H1 (cell line): ENCODE measurements around the gene SCAPER. TPM values are rescaled to one million over a fixed set of nuclear protein-coding genes. Genes with fewer than 3 reads are reported as not detected.

Experiments used
- CTCF ChIA-PET: fragments of 300-600 bp; sonication (Branson Sonifier 250); formaldehyde crosslinking; loops from one replicate; lab custom pipeline; 2021; ENCODE audit not compliant: partially characterized antibody; lab: Charles Lee
- POLR2A ChIA-PET: fragments of 300-600 bp; sonication (Branson Sonifier 250); formaldehyde crosslinking; loops from one replicate; lab custom pipeline; 2021; ENCODE audit warnings: inconsistent platforms; ENCODE audit not compliant: partially characterized antibody; lab: Charles Lee
- DNase-seq, 2 experiments: peaks; one replicate each; pipeline versions ENCODE4 v3.0.0 to v3.0.0-alpha.2; 2010 to 2022; ENCODE audit warnings: low spot score in 2 of 2, low read depth in 1 of 2, mixed read lengths in 1 of 2
- FAIRE-seq: peaks from 2 replicates; lab custom pipeline; 2011; peaks lifted over from hg19 to GRCh38; lab: Jason Lieb, UNC
- H2AFZ ChIP-seq: 2 replicates; pipeline ENCODE4 v1.8.1; 2012; ENCODE audit warnings: low read length, inconsistent platforms
- H2AK5ac ChIP-seq: 2 replicates; pipeline ENCODE4 v1.6.1; 2013; ENCODE audit warnings: low read depth, low read length
- H2BK120ac ChIP-seq: replicated peaks from 2 replicates; pipeline ENCODE3; 2013; ENCODE audit warnings: low read depth, low read length, inconsistent platforms
- H2BK12ac ChIP-seq: 2 replicates; pipeline ENCODE4 v1.6.1; 2013; ENCODE audit warnings: low read depth, low read length
- H2BK15ac ChIP-seq: 2 replicates; pipeline ENCODE4 v1.6.1; 2013; ENCODE audit warnings: low read length
- H2BK20ac ChIP-seq: 2 replicates; pipeline ENCODE4 v1.6.1; 2013; ENCODE audit warnings: low read length
- H2BK5ac ChIP-seq: 2 replicates; pipeline ENCODE4 v1.6.1; 2013; ENCODE audit warnings: low read depth, low read length
- H3K14ac ChIP-seq: 2 replicates; pipeline ENCODE4 v1.6.1; 2013; ENCODE audit warnings: inconsistent platforms; ENCODE audit not compliant: insufficient read length
- H3K18ac ChIP-seq: 2 replicates; pipeline ENCODE4 v1.6.1; 2013; ENCODE audit warnings: low read length; ENCODE audit errors: extremely low read depth
- H3K23ac ChIP-seq: 2 replicates; pipeline ENCODE4 v1.6.1; 2013; ENCODE audit warnings: inconsistent platforms; ENCODE audit not compliant: insufficient read length
- H3K23me2 ChIP-seq: 2 replicates; pipeline ENCODE4 v1.6.1; 2013; ENCODE audit warnings: low read depth, low read length
- H3K27ac ChIP-seq: 2 replicates; pipeline ENCODE4 v1.6.1; 2011; ENCODE audit warnings: low read depth, low read length, inconsistent platforms
- H3K27me3 ChIP-seq, 4 experiments: replicated peaks in 1 of 4; 1 replicate in 1 of 4; 2 replicates in 3 of 4; pipeline versions ENCODE4 v1.6.1 to v1.8.1; 2011 to 2013; ENCODE audit warnings: low read length in 3 of 4, mild to moderate bottlenecking in 3 of 4, inconsistent platforms in 2 of 4, mixed read lengths in 2 of 4, moderate library complexity in 1 of 4; ENCODE audit not compliant: control insufficient read depth in 3 of 4, insufficient read depth in 3 of 4; ENCODE audit errors: extremely low read depth in 1 of 4
- H3K36me3 ChIP-seq, 4 experiments: 2 replicates each; pipeline versions ENCODE4 v1.6.1 to v1.8.1; 2011 to 2013; ENCODE audit warnings: mild to moderate bottlenecking in 4 of 4, low read length in 3 of 4, moderate library complexity in 2 of 4, control low read depth in 1 of 4, inconsistent platforms in 1 of 4; ENCODE audit not compliant: insufficient read depth in 4 of 4, control insufficient read depth in 2 of 4
- H3K4ac ChIP-seq: replicated peaks from 2 replicates; pipeline ENCODE3; 2013; ENCODE audit warnings: low read length, low read depth, mixed read lengths, inconsistent platforms; ENCODE audit not compliant: insufficient read length
- H3K4me1 ChIP-seq, 4 experiments: replicated peaks in 1 of 4; 1 replicate in 1 of 4; 2 replicates in 3 of 4; pipeline versions ENCODE4 v1.6.1 to v1.8.1; 2011 to 2013; ENCODE audit warnings: low read length in 3 of 4, inconsistent platforms in 2 of 4, mixed read lengths in 1 of 4; ENCODE audit not compliant: insufficient read depth in 4 of 4, control insufficient read depth in 3 of 4
- H3K4me2 ChIP-seq, 2 experiments: 2 replicates each; pipeline versions ENCODE4 v1.6.1 to v1.8.1; 2011 to 2013; ENCODE audit warnings: low read depth in 2 of 2, low read length in 2 of 2, control low read depth in 1 of 2, inconsistent platforms in 1 of 2, mild to moderate bottlenecking in 1 of 2; ENCODE audit not compliant: insufficient read depth in 1 of 2
- H3K4me3 ChIP-seq, 4 experiments: fragments of 200-600, 300-600 bp in 1 of 4; sonication (generic), shearing (Covaris generic), sonication (Bioruptor Twin) in 1 of 4; 2 replicates each; pipeline versions ENCODE4 v1.5.1 to v1.8.1; 2011 to 2016; ENCODE audit warnings: low read length in 4 of 4, low read depth in 3 of 4, control low read depth in 2 of 4, inconsistent platforms in 2 of 4, mild to moderate bottlenecking in 2 of 4, mixed read lengths in 1 of 4, moderate library complexity in 1 of 4; ENCODE audit not compliant: insufficient read depth in 2 of 4; ENCODE audit errors: extremely low read depth in 1 of 4
- H3K56ac ChIP-seq: replicated peaks from 2 replicates; pipeline ENCODE3; 2013; ENCODE audit warnings: low read depth, mild to moderate bottlenecking, mixed read lengths, low read length, inconsistent platforms; ENCODE audit not compliant: insufficient read length
- H3K79me1 ChIP-seq: 2 replicates; pipeline ENCODE4 v1.6.1; 2013; ENCODE audit warnings: low read depth, low read length, control low read depth
- H3K79me2 ChIP-seq, 2 experiments: 2 replicates each; pipeline versions ENCODE4 v1.6.1 to v1.8.1; 2012 to 2013; ENCODE audit warnings: low read length in 2 of 2, mild to moderate bottlenecking in 2 of 2, inconsistent platforms in 1 of 2; ENCODE audit not compliant: insufficient read depth in 2 of 2, control insufficient read depth in 1 of 2
- H3K9ac ChIP-seq, 4 experiments: replicated peaks in 1 of 4; 1 replicate in 1 of 4; 2 replicates in 3 of 4; pipeline versions ENCODE4 v1.6.1 to v1.8.1; 2011 to 2013; ENCODE audit warnings: low read depth in 3 of 4, low read length in 3 of 4, control low read depth in 2 of 4, mild to moderate bottlenecking in 2 of 4, moderate library complexity in 2 of 4, inconsistent platforms in 1 of 4; ENCODE audit errors: extremely low read depth in 1 of 4
- H3K9me3 ChIP-seq, 2 experiments: 2 replicates each; pipeline versions ENCODE4 v1.6.1 to v1.8.1; 2012 to 2013; ENCODE audit warnings: mild to moderate bottlenecking in 2 of 2, moderate library complexity in 2 of 2, control low read depth in 1 of 2, inconsistent platforms in 1 of 2, low read depth in 1 of 2, low read length in 1 of 2, mixed read lengths in 1 of 2; ENCODE audit not compliant: insufficient read depth in 2 of 2
- H4K20me1 ChIP-seq, 2 experiments: replicated peaks in 1 of 2; 2 replicates each; pipeline versions ENCODE3 to v1.8.1; 2011 to 2013; ENCODE audit warnings: inconsistent platforms in 2 of 2, low read length in 2 of 2, mild to moderate bottlenecking in 1 of 2; ENCODE audit not compliant: insufficient read depth in 2 of 2, control insufficient read depth in 1 of 2
- H4K5ac ChIP-seq: 2 replicates; pipeline ENCODE4 v1.6.1; 2013; ENCODE audit warnings: low read length, low read depth, mixed read lengths, inconsistent platforms; ENCODE audit not compliant: insufficient read length
- H4K8ac ChIP-seq: 2 replicates; pipeline ENCODE4 v1.8.0; 2013; ENCODE audit warnings: mild to moderate bottlenecking, moderate library complexity, low read length, inconsistent platforms; ENCODE audit not compliant: insufficient read depth; ENCODE audit errors: extremely low read depth
- H4K91ac ChIP-seq: replicated peaks from 2 replicates; pipeline ENCODE3; 2013; ENCODE audit warnings: low read length, mixed read lengths, inconsistent platforms; ENCODE audit not compliant: insufficient read length
- BRCA1 ChIP-seq: IDR thresholded peaks from 2 replicates; pipeline ENCODE4 v1.6.1; 2012; ENCODE audit warnings: low read depth, low read length, improper control_type of control experiment
- POU5F1 ChIP-seq: IDR thresholded peaks from 2 replicates; pipeline ENCODE4 v1.6.1; 2011; ENCODE audit warnings: low read depth, mild to moderate bottlenecking, low read length, moderate library complexity
- WGBS, 2 experiments: shearing (Covaris generic) in 1 of 2; methylation state at CpG; one replicate each; pipeline versions ENCODE4 v1.1.6 to v1.1.7; 2013 to 2015; ENCODE audit warnings: low lambda C conversion rate in 2 of 2, mixed read lengths in 2 of 2, inconsistent platforms in 1 of 2, low coverage in 1 of 2, missing lambda C conversion rate in 1 of 2; ENCODE audit not compliant: insufficient replicate concordance in 2 of 2, insufficient coverage in 1 of 2, insufficient read length in 1 of 2; ENCODE audit errors: extremely low coverage in 1 of 2, missing lambda C conversion rate in 1 of 2; 5-methylcytosine and 5-hydroxymethylcytosine counted together
- polyA plus RNA-seq, 7 experiments: library from polyadenylated mRNA; depleted of rRNA in 3 of 7; stranded (reverse) in 5 of 7; unstranded in 2 of 7; fragments of >200 nt in 5 of 7; fragments of 200-250 nt in 2 of 7; gene quantifications; 1 replicate in 5 of 7; 2 replicates in 1 of 7; 4 replicates in 1 of 7; pipeline versions ENCODE4 v1.2.1 to v1.2.3, GENCODE V29; 2011 to 2013; ENCODE audit warnings: missing spikeins in 2 of 7, mixed read lengths in 2 of 7
- total RNA-seq: library from RNA; stranded (reverse); fragmentation: NEBNext Ultra II Directional; extraction: Animal tissue kit (Norgen Biotek cat#: 25700); gene quantifications from 2 replicates; pipeline ENCODE4 v1.2.1, GENCODE V29; 2021

Gene SCAPER
- total and polyA plus RNA-seq, 2 of the 8 experiments (the other 6 are each of a cell fraction or from before 2014, with no cell fraction given): 1.6 to 6.8 TPM

GRCh38 chr15:76386926-76387325 is 518.2 kb downstream of the SCAPER start:
- no peak for FAIRE-seq
- no peaks in the 10 kb centered on the region for H3K79me1 ChIP-seq

More at GRCh38 chr15:76386926-76387325, 518.2 kb downstream of the SCAPER start:
- CTCF ChIA-PET: no interaction called here
- Histone ChIP-seq H3K9ac (no peak overlapping the region), H3K27me3 (no peaks in the 10 kb centered on the region), H2BK12ac (no peak overlapping the region), H3K4ac (no peak overlapping the region), H3K27ac (no peak overlapping the region), H3K14ac (no peak overlapping the region), H3K56ac (no peak overlapping the region), H2BK120ac (no peak overlapping the region), H2AK5ac (no peak overlapping the region), H4K91ac (no peak overlapping the region), H3K4me3 (no peak overlapping the region), H3K4me1 (no peaks in the 10 kb centered on the region), H3K18ac (no peak overlapping the region), H3K23me2 (no peaks in the 10 kb centered on the region)
- WGBS, 2 experiments: 98% methylated on average over 2 of the region's 2 CpGs; no CpG with 5 or more reads in 1 of the 2 experiments
- POLR2A ChIA-PET: no interaction called here
- TF ChIP-seq POU5F1 (no peak), BRCA1 (no peak)
- TF ChIP-seq, all 59 proteins: peak for 0
- H2BK15ac ChIP-seq: no peak overlapping the region
- no peak overlapping the region for H2AFZ ChIP-seq
- H3K23ac ChIP-seq: no peak overlapping the region
- no peak overlapping the region for H2BK5ac ChIP-seq
- no peaks in the 10 kb centered on the region for H3K36me3 ChIP-seq
- no peak overlapping the region for H4K5ac ChIP-seq
- H3K4me2 ChIP-seq: no peak overlapping the region
- no peaks in the 10 kb centered on the region for H4K20me1 ChIP-seq
- no peak for DNase-seq
- H3K9me3 ChIP-seq: no peaks in the 10 kb centered on the region
- no peak overlapping the region for H4K8ac ChIP-seq
- no peaks in the 10 kb centered on the region for H3K79me2 ChIP-seq
- no peak overlapping the region for H2BK20ac ChIP-seq
